DMS114 treated with DMSO at 0.1 percent for 48 hours (cell line): ENCODE data around the gene AAR2.

ENCODE experiments used
- DNase-seq: peaks from one replicate; lab custom pipeline; 2025; ENCODE audit not compliant: unreplicated experiment; lab: John Stamatoyannopoulos, UW

The AAR2 gene

DNA sequence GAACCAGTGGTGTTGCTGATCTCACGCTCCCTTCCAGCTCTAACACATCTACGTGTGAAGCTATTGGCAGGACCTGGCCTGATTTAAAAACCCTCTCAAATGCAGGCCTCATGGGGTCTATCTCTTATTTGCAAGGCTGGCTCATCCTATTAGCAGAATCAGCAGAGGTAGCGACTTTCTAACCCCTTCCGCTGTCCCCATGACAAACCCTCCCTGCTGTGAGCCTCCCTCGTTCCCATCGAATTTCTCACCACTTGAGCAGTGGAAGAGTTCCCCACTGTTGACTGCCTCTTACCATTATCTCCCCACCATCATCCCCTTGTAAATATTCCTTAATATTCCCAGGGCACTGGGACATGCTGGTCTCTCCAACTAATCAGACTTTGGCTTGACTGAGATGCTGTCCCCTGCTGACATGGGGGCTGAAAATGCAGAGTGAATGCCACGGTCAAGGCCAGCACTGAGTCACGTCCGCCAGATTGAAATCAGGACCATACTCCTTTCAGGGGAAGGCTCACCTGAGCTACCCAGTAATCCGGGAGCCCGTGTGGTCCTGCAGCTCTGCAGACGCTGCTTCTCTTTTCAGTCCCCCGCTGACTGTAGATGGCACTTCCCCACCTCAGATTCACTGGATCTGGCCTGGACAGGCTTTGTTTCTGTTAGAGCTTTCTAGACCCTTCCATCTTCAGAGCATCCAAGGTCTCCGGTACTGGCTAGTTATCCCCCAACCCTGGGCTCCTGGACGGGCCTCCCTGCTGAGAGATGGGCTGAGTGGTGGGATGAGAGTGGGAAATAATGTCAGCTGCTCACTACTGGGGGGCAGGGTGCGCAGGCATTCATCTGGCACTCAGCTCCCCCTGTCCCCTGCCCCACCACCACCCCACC lies 23.1 kb downstream of the AAR2 start:
- no peak for DNase-seq

- DNase-seq: no peak
Measured at GRCh38 chr20:36260316-36260715, 24.0 kb downstream of the AAR2 start.

DNA sequence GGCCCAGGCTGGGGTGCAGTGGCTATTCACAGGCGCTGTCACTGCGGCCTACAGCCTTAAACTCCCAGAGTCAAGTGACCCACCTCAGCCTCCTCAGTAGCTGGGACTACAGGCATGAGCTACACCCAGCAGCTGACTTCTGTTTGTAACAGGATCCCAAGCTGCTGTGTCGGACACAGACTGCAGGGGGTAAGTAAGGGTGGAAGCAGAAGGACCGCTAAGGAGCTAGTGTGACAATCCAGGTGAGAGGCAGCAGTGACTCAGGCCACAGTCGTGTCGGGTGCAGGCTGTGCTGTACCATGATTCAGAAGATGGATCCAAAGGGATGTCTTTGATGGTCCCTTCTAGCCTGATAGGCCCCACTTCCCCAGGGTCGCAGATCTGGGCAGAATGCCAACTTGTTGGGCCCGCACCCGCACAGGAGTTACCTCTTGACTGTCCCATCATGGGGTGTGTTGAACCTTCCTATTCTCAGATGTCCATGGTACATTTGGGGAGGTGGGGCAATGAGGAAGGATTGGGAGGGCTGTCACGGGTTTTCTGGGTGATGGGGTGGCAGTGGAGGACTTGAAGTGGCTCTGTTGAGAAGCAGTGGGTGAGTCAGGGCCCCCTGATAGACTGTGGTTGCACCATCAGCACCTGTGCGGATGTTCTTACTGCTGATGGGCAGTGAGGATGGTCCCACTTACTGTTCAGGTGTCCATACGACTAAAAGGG lies 25.3 kb downstream of the AAR2 start:
- DNase-seq: no peak

DNA sequence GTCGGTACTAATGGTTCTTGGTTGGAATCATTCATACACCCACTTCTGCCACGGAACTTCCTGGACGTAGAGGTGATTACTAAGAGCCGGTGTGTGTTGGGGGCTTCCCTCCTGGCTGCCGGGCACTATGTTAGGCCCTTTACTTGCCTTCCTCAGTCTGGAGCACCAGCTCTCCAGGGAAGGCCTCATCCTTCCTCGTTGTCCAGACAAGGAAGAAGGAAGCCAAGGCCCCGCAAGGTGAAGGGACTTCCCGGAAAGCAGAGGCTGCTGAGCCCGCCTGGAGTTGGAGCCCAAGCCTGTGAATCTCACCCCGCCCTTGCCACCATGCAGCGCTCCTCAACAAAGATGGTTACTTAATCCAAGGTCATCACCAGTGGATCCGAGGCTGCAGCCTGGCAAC lies 26.2 kb downstream of the AAR2 start:
- DNase-seq: no peak

GRCh38 chr20:36264426-36265246 lies 28.4 kb downstream of the AAR2 start:
- no peak for DNase-seq

DNA sequence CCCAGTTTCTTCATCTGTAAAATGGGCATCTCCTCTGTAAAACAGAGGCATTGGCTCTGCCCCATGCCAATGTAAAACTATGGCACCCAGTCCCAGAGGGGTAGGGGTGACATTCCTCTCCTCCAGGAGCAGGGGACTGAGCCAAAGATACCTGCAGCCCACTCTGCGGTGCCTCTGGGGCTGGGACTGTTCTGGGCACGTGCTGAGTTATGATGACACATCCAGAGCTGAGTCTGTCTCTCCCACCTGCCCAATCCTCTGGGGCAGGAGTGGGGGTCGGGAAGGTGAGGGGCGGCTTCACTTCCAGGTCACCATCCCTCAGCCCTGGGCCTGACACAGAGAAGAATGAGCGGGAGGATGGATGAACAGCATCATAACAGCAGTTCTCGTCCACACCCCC lies 29.9 kb downstream of the AAR2 start:
- DNase-seq: no peak

GRCh38 chr20:36267605-36268381 lies 31.5 kb downstream of the AAR2 start:
- DNase-seq: no peak

GRCh38 chr20:36268440-36269342 lies 32.4 kb downstream of the AAR2 start:
- no peak for DNase-seq

- no peak for DNase-seq
Measured at GRCh38 chr20:36269507-36269906, 33.2 kb downstream of the AAR2 start.

GRCh38 chr20:36270744-36271638 lies 34.7 kb downstream of the AAR2 start:
- no peak for DNase-seq

GRCh38 chr20:36271639-36272546 lies 35.6 kb downstream of the AAR2 start:
- no peak for DNase-seq

- no peak for DNase-seq
Measured at GRCh38 chr20:36272547-36273220, 36.4 kb downstream of the AAR2 start.

GRCh38 chr20:36273414-36274180 lies 37.3 kb downstream of the AAR2 start:
- DNase-seq: no peak

- no peak for DNase-seq
Measured at GRCh38 chr20:36274181-36274841, 38.0 kb downstream of the AAR2 start.

DNA sequence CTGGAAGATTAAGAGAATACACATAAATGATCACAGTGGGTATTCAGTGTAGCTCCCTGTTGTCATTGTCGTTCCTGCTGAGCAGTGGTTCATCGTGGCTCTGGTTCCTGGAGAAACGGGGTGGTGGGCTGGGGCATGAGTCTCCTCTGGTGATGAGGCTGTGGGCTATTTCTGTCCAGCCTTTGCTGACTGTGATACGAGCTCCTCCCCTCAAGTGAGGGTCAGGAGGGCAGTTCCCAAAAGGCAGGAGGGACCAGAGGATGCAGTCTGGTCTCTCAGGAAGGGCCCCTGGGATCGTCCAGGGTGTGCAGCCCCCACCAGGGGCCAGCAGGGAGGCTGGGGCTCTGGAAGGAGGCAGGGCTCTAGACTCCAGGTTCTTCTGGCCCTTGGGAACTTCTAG lies 38.7 kb downstream of the AAR2 start:
- no peak for DNase-seq
